Neural progenitor cell (in vitro differentiated cells): ENCODE data around the gene SGCD.

ENCODE experiments used
- EZH2 ChIP-seq: fragments of 200-600 bp; sonication (generic); IDR thresholded peaks from 2 replicates; pipeline ENCODE4 v1.6.1; 2017; ENCODE audit warnings: antibody characterized with exemption, mild to moderate bottlenecking, moderate library complexity
- EZH2phosphoT487 ChIP-seq: fragments of 200-600 bp; sonication (generic); IDR thresholded peaks from 2 replicates; pipeline ENCODE4 v1.6.1; 2017; ENCODE audit warnings: antibody characterized with exemption
- TF ChIP-seq, protein P1 (sequence below): fragments of 200-600 bp; sonication (generic); IDR thresholded peaks from 2 replicates; pipeline ENCODE4 v1.5.1; 2017; ENCODE audit warnings: antibody characterized with exemption, mild to moderate bottlenecking

DNA sequence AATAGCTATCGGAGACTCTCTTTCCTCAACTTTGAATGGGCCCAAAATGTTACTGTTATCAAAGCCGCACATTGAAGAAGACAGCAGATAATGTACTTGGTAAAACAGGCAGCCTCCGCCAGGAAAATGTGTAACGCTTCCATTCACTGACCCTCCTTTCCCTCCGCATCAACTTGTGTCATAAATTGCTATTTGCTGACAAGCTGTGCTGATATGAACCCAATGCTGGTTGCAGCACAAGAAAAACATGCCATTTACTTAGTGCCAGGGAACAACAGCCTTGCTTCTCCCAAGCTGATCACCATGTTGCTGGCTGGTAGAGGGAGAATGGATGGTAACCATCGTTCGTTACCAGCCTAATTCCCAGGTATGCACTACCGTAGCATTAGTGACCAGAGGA lies 360.6 kb downstream of the SGCD start:
- TF ChIP-seq, protein P1, sequence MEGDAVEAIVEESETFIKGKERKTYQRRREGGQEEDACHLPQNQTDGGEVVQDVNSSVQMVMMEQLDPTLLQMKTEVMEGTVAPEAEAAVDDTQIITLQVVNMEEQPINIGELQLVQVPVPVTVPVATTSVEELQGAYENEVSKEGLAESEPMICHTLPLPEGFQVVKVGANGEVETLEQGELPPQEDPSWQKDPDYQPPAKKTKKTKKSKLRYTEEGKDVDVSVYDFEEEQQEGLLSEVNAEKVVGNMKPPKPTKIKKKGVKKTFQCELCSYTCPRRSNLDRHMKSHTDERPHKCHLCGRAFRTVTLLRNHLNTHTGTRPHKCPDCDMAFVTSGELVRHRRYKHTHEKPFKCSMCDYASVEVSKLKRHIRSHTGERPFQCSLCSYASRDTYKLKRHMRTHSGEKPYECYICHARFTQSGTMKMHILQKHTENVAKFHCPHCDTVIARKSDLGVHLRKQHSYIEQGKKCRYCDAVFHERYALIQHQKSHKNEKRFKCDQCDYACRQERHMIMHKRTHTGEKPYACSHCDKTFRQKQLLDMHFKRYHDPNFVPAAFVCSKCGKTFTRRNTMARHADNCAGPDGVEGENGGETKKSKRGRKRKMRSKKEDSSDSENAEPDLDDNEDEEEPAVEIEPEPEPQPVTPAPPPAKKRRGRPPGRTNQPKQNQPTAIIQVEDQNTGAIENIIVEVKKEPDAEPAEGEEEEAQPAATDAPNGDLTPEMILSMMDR: no peak
- TF ChIP-seq EZH2phosphoT487 (no peak), EZH2 (no peak)
